HG03175 (cell line): ENCODE data around the gene RNPC3.
"Not testable (repeated sequence)": the region's sequence is repeated elsewhere in the genome, so short reads cannot be mapped to it uniquely, and the experiment has no call there.

Experiments used
- ATAC-seq: cut with Tn5 transposase; IDR thresholded peaks from one replicate; pipeline ENCODE4 v1.9.1; 2021; ENCODE audit warnings: mild to moderate bottlenecking, moderate library complexity; ENCODE audit not compliant: unreplicated experiment

Gene RNPC3

GRCh38 chr1:103560427-103560826 is 34.9 kb downstream of the RNPC3 start:
- ATAC-seq, result no peak

DNA sequence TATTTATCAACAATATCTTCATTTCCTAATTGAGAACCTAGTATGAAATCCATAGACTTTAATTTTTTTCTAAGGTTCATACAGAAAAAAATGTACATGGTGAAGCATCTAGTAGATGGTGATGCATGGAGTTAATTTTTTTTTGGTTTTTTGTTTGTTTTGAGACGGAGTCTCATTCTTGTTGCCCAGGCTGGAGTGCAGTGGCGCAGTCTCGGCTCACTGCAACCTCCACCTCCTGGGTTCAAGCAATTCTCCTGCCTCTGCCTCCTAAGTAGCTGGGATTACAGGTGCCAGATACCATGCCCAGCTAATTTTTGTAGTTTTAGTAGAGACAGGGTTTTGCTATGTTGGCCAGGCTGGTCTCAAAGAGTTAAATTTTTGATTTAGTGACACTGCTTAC is 35.6 kb downstream of the RNPC3 start:
- not testable (repeated sequence) for ATAC-seq

DNA sequence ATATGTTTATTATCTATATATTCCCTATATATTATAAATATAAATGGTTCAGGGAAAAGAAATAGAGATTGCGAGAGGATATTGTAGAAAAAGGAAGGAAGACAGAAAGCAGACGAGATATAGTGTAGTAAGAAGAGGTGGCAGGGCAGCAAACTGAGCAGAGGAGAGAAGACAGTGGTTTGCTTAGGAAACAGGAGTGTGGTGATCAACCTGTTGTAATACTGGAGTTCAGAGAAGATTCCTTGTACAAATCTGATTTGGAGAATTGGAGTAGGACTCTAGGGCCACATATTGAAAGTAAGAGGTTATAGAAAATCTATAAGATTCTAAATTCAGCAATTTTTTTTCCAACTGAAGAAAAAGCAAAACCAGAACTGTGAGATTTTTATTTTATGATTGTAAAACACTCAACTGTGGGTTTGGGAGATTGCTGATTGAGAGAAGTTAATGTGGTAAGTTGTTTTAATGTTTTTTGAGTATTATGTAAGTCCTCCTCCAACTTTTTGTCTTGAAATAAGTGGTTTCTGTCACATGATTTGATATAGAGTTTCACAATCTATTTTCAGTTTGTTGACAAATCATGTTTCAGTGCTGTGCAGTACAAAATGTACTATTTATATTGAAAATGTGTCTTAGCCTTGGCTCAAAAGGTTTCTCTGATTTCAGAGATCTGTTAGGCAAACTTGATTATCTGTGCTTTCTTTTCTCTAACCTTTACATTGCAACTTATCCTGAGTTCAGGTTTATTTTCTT is 36.3 kb downstream of the RNPC3 start:
- ATAC-seq, result peak; percentile 92

- no peak for ATAC-seq
These were observed 37.6 kb downstream of the RNPC3 start for GRCh38 chr1:103563056-103563455.

DNA sequence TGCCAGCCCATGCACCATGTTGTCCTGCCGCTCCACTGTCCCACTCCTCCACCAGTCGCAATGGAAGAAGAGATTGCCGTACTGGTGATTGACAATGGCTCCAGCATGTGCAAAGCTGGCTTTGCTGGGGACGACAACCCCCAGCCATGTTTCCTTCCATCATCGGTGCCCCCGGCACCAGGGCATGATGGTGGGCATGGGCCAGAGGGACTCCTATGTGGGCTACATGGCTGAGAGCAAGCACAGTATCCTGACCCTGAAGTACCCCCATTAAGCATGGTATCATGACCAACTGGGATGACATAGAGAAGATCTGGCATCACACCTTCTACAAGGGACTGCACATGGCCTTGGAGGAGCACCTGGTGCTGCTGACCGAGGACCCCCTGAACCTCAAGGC is 44.0 kb downstream of the RNPC3 start:
- ATAC-seq, result no peak

- not testable (repeated sequence) for ATAC-seq
These were observed 45.8 kb downstream of the RNPC3 start, which contains the start of gene AMY2B for GRCh38 chr1:103571289-103571688. AMY2B (plus strand) TSS chr1:103571589; CDS start chr1:103571603, 14 bp downstream.

GRCh38 chr1:103576065-103576464 is 50.6 kb downstream of the RNPC3 start:
- ATAC-seq, result no peak

GRCh38 chr1:103576784-103577183 is 51.3 kb downstream of the RNPC3 start:
- ATAC-seq, result not testable (repeated sequence)

DNA sequence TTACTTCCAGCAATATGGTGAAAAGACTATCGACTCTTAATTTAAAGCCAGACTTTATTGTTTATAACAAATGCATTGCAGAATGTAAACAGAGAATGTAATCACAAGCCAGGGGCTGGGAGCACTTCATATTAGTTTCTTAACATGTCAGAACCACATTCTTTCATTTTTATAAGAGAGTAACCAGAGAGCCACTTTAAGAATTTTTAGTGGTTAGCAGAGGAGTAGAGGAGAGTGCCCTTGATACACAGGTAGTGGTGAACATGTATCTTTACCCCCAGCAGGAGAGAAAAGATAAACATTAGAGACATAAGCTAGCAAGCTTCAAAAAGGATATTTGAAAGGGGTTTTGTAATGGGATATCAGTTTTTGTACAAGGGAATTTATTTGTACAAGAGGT is 57.0 kb downstream of the RNPC3 start:
- ATAC-seq, result no peak

DNA sequence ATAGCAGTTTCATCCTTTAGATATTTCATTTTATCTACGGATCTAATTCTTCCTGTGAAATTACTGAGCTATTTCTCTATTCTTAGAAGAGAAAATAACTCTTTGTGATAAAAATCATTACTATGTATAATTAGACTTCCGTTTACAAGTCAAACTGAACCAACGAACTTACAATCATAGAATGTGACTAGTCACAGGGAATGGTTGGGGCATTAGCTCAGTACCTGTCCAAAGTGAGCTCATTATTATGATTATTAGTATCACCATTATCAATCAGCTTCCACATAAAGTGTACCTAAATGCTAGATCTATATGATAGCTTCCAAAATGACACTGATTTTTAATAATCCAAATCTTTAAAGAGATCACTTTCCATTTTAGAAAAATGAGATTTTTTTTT is 58.4 kb downstream of the RNPC3 start:
- ATAC-seq, result no peak

DNA sequence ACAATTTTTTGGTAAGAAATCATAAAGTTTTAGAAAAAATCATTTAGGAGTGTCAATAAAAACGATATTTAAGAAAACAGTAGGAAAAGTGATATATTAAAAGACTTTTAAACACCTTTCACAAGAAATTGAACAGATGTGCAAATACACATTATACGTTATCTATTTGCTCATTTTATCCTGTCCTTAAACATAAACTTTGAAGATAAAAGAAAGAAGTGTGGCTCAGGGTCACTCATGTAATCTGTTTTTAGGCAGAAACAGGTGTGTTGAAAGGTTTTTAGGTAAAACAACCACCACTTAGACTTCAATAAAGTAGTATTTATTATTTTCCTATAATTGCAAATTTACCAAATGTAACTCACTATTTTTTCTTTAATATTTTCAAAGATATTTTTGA is 59.0 kb downstream of the RNPC3 start:
- ATAC-seq, result no peak

DNA sequence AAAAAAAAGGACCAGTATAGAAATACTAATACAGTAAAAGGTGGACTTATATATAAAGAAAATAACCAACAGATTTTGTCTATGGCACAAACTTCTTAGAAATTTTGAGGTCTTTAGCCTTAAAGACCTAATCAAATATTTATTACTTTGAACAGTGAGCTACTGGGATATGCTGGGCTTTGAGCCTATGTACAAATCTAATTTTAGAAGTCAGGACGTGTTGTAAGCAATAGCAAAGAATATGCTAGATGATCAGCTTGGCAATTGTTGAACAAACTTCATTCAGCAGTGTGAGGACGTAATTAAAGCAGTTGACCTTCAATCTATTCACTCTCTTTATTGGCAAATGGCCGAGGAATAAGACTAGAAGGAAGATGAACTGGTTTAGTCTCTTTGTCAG is 77.2 kb downstream of the RNPC3 start:
- ATAC-seq, result not testable (repeated sequence)
